ENCODE results near the gene FBXO24.

The FBXO24 gene

DNA sequence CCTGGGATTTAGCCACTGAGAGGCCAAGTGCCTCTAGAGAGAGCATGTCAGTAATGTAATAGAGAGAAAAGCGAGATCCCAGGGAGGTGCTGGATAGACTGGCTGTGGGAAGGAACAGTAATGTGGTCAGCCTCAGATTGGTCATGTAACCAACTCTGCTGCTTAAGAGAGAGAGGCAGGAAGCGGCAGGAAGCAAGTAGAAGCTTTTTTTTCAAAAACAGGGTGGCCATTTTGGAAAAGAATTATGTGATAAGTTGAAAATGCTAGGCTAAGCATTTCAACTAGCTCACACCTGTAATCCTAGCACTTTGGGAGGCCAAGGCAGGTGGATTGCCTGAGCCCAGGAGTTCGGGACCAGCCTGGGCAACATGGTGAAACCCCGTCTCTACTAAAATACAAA, 12.3 kb downstream of the FBXO24 start:
- no peak for DNase-seq

GRCh38 chr7:100599911-100600729, 14.0 kb downstream of the FBXO24 start:
- DNase-seq: peak; percentile 24

DNA sequence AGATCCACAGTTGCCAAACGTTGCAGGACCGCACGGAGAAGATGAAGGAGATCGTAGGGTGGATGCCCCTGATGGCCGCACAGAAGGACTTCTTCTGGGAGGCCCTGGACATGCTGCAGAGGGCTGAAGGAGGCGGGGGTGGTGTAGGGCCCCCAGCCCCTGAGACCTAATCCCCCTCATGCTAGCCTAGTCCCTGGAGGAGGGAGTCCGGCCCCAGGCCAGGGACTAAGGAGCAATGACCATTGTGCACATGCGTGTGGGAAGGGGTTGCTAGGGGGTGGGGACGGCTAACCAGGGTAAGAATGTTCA, 14.6 kb downstream of the FBXO24 start:
- no peak for DNase-seq

DNA sequence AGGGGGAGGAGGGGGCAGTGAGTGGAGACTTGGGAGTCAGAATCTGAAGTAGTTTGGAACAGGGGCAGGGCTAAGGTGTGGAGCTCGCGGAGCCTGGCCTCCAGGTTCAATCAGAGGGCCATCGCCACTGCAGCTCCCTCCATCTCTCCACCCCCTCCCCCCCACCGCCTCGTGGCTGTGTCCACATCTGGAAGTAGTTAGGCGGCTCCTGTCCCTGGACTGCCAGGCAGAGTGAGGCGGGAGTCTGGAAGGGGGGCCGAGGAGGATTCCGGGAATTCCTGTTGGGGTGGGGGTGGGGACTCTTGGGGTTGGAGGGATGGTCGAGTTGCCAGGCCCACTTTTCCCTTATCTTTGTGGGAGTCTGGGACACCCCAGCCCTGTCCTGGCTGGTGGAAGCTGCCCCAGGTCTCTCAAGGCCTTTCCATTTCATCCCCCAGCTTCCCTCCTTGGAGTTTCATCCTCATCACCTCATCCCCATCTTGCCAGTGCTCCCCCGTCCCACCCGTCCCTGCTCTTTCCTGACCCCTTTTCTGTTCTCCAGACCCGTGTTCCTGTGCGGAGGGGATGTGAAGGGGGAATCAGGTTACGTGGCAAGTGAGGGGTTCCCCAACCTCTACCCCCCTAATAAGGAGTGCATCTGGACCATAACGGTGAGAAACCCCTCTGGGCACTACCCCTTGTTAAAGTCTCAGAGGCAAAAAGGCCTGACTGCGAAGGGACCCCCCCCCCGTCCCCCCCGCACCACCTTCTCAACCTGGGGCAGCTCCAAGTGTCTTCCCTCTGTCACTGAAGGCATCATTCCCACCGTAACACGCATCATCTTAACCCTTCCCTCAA, 17.0 kb downstream of the FBXO24 start:
- DNase-seq: no peak

- peak; percentile 89 for DNase-seq
Measured at GRCh38 chr7:100603726-100604027, 17.5 kb downstream of the FBXO24 start.

- peak; percentile 89 for DNase-seq
Measured at GRCh38 chr7:100604028-100604975, 18.2 kb downstream of the FBXO24 start.

- peak; percentile 65 for DNase-seq
Measured at GRCh38 chr7:100604976-100605911, 19.1 kb downstream of the FBXO24 start.

GRCh38 chr7:100606313-100606712, 20.2 kb downstream of the FBXO24 start:
- no peak for DNase-seq

- DNase-seq: no peak
Measured at GRCh38 chr7:100607111-100607510, 21.0 kb downstream of the FBXO24 start.

DNA sequence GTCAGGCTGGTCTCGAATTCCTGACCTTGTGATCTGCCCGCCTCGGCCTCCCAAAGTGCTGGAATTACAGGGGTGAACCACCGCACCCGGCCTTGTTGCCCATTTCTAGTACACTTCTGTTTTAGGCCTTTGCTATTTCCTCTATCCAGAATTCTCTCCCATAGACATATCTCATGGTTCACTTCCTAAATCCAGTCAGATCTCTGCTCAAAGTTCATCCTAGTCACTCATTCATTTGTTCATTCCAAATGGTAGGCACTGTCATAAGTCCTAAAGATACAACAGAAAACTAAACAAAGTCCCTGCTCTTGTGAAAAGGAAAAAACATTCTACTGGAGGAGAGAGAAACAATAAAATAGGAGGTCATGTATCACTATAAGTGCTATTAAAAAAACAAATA, 23.8 kb downstream of the FBXO24 start:
- no peak for DNase-seq

GRCh38 chr7:100611983-100612729, 26.0 kb downstream of the FBXO24 start, which contains the start of gene MOSPD3:
Gene MOSPD3, plus strand, starts transcription at chr7:100612540. Its CDS starts 252 bp downstream, at chr7:100612792.
- DNase-seq: peak; percentile 100

- DNase-seq: no peak
Measured at GRCh38 chr7:100612730-100613390, 26.7 kb downstream of the FBXO24 start.

- DNase-seq: no peak
Measured at GRCh38 chr7:100613412-100614175, 27.5 kb downstream of the FBXO24 start.

GRCh38 chr7:100614308-100614861, 28.3 kb downstream of the FBXO24 start:
- no peak for DNase-seq

GRCh38 chr7:100620239-100620638, 34.1 kb downstream of the FBXO24 start:
- DNase-seq: no peak

GRCh38 chr7:100620804-100621203, 34.7 kb downstream of the FBXO24 start:
- no peak for DNase-seq

DNA sequence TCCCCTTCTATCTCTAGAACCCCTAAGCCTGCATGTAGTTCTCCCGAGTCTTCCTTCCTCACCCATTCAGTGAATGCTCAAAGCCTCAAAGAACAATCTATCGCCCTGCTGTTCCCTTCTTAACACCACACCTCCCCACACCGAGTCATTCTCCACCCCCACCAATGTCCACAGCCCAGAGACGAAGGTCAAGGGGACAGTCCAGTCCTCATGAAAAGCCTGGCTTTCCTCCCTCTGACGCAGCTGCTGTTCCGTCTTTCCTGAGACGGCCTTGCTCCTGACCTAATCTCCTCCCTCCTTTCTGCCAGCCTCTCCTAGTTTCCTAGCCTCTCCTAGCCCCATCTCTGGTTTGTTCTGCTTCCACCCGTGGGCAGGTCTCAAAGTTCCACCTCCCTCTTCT, 35.4 kb downstream of the FBXO24 start:
- DNase-seq: no peak

DNA sequence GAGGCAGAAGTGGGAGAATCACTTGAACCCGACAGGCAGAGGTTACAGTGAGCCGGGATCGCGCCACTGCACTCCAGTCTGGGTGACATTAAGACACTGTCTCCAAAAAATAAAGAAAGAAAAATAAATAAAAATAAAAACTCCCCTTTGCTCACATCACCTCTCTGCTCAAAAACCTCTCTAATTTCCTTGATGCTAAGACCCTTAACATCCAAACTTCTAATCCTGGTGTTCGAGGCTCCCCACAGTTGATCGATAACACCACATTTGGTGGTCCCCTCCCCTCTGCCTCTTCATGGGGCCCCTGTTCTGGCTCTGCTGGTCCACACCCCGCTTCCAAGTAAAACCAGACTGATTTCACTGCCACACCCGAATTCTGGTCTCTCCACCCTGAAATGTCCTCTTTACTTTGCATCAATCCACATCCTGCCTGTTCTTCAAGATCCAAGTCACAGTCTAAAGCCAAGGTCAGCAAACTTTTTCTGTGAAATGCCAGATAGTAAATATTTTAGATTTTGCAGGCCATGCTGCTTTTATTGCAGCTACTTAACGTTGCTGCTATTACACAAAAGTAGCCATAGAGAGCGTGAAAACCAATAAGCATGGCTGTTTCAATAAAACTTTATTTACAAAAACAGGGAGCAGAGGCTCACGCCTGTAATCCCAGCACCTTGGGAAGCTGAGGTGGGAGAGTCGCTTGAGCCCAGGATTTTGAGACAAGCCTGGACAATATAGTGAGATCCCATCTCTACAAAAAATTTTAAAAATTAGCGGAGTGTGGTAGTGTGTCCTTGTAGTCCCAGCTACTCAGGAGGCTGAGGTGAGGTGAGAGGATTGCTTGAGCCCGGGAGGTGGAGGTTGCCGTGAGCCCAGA, 38.1 kb downstream of the FBXO24 start:
- DNase-seq: no peak

All from retina (tissue), 1 donor.